T-helper 1 cell treated with Interleukin-12 subunit alpha and Interleukin-12 subunit beta and Interleukin-4 antibody, amounts not matched to agents 30 ng/mL and 1 ng/mL, for 36 hours (primary cell): ENCODE results near the gene CLDN24. TPM values are rescaled to one million over a fixed set of nuclear protein-coding genes. Genes with fewer than 3 reads are reported as not detected.
"Not testable (repeated sequence)": the region's sequence is repeated elsewhere in the genome, so short reads cannot be mapped to it uniquely, and the experiment has no call there.

Source experiments
- intact Hi-C: fragments of 100-400 bp; cut with micrococcal nuclease; formaldehyde crosslinking; loops from one replicate; pipeline ENCODE4 v1.15.1; 2024
- total RNA-seq: library from RNA; stranded (reverse); gene quantifications from 2 replicates; pipeline ENCODE4 v1.2.3, GENCODE V29; 2022

The CLDN24 gene
- total RNA-seq, 1 donor from 2014 or later = not detected

DNA sequence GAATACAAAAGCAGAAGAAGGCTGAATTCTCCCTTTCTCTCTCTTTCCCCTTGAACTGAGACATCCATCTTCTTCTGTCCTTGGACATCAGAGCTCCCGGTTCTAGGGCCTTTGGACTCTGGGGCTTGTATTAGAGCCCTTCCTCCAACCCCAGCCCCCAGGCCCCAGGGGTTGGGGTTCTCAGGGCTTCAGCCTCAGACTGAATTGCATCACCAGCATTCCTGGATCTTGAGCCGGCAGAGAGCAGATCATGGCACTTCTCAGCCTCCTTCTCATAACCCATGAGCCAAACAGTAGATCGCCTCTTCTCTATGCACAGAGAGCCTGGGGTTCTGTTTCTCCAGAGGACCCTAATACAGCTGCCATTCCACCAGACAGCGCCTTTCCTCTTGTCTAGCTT is 25.3 kb upstream of the CLDN24 start:
- intact Hi-C loops = no loop called here

DNA sequence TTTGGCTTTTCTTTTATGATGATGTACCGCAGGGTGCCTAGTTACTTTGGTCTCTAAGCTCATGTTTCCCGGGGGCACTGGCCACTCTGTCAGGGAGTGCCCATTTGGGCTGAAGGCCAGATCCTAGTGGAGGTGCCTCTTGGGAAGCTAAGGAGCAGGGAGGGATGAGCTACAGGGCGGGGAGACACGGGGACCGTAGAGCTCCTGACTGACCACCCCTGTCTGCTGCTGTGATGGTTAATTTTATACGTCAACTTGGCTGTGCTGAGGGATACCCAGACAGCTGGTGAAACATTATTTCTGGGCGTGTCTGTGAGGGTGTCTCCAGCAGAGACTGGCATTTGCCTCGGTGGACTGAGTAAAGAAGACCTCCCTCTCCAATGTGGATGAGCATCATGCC is 24.9 kb upstream of the CLDN24 start:
- intact Hi-C loops = no loop called here

DNA sequence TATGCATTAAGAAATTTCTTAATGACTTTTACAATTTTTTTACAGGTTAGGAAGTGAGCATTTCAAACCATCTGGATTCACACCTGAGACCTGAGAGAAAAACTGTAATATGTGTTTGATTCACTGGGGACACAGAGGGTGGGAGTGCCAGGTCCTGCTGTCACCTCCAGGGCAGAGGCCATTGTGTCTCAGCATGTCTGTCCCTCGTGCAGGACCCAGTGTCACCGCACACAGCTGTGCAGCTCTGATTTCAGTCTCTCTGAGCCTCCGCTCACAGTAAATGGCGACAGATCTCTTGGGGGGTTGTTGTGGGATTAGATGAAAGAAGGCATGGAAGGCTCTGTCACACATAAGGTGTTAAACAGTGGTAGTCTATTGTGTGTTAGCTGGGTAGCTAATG is 23.0 kb upstream of the CLDN24 start:
- intact Hi-C loops = no loop called here

DNA sequence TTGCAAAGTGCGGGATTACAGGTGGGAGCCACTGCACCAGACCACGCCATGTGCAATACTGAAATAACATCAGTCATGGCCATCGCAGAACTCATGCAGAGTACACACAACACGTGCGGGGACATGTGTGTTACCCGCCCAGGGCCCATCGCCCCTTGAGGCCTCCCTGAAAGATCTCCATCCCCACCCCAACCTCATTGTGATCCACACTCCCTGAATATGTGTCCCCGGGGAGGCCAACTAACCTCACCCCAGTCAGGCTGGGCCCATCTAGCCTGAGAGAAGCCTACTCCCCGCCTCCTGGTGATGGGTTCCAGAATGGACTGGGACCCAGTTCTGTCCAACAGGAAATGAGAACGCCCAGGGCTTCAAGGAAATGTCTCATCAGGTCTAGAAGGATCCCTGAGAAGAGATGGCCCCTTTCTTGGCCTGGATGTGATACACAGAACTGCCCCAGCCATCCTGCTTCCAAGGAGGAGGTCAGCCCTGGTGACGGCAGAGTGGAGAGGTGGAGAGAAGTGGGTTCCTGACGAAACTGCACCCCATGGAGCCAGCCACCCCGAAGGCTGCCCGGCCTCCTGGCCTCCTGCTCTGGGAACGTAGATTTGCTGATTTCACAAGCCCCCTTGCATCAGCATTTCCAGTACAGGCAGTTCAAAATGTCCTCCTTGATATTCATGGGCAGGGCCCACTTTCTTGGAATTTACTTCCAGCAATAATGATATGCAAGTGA is 22.5 kb upstream of the CLDN24 start:
- intact Hi-C loops = no loop called here

DNA sequence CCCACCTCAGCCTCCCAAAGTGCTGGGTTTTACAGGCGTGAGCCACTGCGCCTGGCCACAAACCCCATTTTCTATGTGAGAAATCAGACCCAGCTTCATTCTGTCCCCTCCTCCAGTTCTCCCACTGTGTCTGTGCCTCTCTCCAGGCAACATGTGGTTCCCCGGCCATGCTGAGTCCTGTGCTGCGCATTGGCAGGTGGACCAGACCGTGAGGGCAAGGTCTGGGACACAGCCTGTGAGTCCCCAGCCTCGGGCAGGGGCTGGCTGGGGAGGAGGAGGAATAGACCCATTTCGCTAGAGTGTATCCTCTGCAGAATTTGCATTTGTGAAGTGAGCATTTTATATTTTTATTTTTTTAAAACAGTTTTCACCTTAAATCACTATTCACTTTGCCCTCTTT is 21.5 kb upstream of the CLDN24 start:
- intact Hi-C loops = no loop called here

DNA sequence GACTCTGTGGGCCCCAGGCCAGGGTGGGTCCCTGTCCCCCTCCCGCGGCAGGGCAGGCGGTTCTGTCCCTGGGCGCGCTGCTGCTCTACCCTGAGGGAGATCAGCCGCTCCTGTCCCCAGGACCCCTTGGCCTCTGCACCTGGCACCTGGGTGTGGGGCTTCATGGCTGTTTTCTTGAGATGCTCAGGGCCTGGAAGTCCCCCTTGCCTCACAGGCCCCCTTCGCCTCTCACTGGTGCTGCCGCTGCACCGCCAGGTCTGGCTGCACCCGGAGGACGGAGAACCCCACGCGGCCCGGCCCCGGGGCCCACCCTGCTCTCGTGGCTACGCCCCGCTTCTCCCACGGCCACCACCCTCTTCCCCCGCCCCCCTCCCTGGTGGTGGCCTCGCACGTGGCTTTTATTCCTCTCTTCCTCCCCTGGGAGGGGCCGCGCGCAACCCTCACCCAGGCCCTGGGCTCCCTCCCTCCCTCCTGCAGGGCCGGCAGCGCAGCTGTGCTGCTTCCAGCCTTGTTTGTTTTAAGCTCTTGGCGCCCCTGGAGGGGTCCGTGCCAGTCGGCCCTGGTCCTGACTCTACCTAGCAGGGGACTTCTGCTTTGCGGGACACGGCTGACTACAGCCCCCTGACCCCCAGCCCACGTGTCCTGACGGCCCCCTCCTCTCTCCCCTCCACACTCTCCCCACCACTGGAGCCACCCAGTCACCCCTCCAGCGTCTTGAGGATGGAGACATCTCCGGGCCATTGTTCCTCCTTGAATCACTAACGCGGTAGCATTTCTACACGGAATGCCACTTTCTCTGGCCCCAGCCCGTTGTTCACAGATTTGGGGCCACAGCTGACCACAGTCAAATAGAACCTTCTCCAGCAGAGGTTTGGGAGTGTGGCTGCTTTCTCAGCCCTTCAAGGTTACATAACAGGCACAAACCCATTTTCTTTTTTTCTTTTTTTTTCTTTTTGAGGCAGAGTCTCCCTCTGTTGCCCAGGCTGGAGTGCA is 20.6 kb upstream of the CLDN24 start:
- intact Hi-C loops = no loop called here

DNA sequence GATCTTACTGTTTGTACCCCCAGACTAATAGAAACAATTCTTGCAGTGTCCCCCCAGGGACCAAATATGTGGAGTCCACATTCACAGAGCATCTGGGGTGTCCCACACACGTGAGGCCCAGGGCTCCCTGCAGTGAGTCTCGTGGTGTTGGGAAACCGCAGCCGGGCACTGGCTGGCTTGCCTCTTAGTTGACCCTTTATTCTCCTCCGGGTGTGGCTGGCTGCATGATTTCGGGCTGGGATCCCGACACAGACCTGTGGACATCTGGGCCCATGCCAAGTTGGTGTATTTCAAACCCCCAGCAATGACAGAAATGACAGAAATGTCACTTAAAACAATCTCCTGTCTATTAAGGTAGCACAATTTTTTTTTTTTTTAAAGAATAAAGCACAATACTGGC is 15.6 kb upstream of the CLDN24 start:
- intact Hi-C loops = no loop called here

DNA sequence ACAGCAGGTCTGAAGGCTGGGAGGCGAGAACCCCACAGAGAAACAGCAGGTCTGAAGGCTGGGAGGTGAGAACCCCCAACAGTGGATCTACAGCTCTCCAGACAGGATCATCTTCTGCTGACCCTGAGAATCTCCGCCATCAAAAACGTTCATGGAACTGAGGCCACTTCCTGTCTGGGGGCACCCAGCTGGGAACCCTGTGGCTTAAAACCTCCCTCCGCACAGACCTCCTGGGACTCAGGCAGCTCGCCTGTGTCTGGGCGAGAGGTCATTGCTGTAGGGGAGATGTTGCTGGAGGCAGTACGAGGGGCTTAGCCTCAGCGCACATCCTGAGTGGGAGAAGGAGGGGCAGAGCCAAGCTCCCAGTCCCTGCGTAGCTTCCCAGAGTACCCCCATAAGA is 15.1 kb upstream of the CLDN24 start:
- intact Hi-C loops = no loop called here

DNA sequence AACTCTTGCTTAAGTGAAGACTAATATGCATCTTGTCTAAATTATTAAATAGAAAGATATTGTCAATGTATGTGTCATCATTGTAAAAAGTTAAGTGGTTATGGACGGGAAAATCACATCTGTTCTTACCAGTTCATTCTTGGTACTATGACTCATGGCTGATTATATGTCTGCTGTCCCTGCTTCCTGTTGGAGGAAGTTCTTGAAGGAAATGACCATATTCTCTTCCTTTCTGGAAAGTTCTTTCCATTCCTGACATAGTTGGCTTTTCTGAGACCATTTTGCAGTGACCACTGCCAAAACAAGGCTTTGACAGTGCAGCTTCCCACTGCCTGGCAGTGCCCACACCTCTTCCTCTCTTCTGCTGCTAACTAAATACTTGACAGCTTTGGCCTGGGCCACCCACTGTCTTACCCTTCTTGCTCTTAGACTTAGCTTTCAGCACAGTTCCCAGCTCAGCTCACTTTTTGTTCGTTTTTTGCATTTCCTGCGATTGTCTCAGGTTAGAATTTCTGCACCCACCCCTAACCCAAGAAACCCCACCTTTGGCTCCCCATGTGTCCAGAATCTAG is 13.2 kb upstream of the CLDN24 start:
- intact Hi-C loops = no loop called here

DNA sequence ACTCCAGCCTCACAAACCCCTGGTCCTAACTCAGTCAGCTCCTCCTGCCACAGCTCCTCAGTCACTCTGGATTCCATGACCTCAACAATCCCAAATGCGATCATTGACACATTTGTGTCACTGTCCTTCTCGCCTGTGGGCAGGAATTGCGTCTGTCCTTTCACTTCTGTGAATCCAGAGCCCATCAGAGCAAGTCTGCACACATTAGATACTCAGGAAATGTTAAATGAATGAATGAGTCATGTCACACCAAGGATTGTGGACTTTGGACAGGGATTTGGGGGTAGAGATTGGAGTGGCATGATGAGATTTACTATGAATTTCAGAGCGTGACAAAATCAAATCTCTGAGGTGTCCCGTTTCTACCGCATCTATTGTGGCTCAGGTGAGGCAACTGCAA is 11.8 kb upstream of the CLDN24 start:
- intact Hi-C loops = no loop called here

DNA sequence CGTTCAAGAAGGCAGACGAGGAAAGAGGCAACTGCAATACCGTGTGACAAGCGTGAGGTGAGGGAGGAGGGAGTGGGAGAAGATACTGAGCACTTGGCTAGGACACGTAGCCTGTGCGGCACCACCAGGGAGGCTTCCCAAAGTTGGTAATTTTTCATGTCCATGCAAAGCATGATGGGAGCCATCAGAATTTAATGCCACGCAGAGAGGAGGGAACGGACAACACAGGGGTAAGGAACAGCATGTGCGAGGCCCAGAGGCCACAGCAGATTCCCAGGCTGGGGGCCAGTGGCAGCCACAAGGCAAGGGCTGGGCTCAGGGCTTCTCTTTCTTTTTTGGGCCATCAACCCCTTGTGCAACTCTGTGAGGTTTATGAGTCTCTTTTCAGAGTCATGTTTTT is 11.0 kb upstream of the CLDN24 start:
- intact Hi-C loops = no loop called here

DNA sequence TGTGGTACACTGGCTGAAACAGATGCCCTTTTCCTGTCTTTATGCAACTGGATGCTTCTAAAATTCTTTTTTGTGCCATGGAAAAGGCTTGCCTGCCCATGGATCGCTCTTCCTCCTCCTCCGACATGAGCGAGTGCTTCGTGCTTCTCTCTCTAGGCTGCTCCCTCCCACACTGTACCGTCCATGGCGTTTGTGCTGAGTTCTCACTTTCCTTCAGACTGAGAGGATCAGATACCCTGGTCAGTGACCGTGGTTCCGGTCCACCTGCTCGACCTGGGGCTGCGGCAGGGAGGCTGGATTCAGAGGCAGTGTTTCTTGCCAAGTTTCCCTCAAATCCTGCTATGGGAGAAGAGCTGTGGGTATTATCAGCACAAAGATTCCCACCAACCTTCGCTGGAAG is 10.2 kb upstream of the CLDN24 start:
- intact Hi-C loops = no loop called here

DNA sequence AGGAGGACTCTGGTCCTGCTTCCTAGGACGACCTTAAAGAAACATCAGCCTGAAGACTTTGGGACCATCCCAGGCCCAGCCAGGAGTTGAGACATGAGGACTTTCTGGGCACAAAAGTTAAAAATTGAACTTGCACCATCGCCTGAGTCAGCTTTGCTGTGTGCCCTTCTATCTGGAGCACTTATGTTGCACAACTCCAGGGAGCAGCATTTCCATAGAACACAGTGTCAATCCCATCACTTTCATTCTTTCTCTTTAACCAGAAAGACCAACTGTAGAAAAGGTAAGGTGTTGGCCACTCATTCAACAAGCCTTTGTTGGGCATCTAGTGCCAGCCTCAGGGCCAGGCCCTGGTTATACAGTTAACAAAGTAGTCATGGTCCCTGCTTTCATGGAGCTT is 8.6 kb upstream of the CLDN24 start:
- intact Hi-C loops = no loop called here

DNA sequence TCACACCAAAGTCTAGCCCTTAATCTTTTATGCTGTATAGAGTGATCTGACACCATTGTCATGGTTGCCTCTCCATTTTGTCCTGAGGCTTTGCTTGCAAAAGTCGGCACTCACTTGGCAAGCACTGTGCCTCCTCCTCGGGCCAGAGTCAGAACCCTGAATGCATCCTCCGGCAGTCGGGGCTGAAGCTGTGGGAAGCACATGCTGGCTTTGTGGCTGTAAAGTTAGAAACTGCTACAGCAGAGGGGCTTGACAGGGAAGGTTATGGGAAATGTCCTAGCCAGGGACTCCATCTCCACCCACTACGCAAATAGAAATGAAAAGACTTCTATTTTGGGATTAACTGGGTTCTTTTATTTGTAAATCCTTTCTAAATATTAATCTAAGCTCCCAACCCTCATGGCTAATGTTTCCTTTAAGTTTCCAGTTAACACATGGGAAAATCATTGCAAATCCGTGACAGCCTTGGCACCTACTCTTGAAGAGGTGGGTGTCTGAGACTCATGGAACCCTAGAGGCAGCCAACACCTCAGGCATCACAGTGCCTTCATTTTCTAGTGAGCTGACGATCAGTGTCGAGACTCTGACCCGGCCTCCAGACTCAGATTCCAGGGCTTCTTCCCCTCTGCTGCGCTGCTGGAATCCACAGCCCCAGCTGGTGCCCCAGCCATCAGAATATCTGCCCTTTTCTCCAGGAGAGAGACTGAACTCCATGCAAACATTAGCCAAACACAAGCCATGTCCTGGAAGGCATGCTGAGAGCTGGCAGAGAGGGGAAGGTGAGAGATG is 7.9 kb upstream of the CLDN24 start:
- intact Hi-C loops = no loop called here

DNA sequence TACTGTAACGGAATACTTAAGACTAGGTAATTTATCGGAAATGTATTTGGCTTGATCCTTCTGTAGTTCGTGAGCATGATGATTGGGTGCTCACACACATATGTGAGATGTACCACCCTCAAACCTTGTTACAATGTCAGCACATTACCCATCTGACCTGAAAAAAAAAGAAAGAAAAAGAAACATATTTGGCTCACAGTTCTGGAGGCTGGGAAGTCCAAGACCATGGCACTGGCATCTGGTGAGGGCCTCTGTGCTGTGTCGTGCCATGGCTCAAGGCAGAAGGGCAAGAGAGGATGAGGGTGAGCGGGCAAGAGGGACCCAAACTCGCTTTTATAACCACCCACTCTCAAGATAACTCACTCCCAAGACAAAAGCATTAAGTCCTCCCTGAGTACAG is 7.0 kb upstream of the CLDN24 start:
- intact Hi-C loops = no loop called here

DNA sequence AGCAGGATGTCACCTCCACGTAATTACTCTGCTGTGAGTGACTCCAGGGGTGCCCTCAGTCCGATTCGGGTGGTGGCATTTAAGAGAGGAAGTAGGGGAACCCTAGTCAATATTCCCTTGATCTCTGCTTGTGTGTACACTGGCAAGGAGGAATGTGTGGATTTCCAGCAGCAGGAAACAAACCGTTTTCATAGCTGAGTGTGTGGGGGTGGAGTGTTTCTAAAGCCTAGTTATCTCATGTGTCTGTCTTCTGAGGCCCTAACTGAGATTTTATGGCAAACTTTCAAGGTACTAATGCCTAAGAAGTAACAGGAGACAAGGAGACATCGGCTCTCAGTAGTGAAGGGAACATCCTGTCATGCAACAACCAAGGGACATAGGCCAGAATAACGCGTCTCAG is 6.6 kb upstream of the CLDN24 start:
- intact Hi-C loops = no loop called here

DNA sequence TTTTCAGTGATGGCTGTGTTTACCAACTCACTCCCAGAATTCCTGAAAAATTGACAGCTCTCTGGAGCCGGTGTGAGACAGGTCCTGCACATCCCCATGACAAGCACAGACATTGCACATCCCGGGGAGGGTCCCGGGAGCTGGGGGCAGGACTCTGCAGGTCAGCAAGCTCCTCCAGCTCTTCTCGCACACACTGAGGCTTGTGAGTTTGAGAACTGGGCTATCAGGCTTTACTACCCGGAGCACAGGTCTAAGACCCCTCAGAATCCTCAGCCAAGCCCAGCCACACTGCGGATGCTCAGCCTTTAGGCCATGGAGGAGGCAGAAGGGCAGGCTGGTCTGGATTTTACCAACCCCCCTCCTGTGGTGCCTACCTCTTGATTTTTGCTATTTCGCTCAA is 5.6 kb upstream of the CLDN24 start:
- intact Hi-C loops = no loop called here

DNA sequence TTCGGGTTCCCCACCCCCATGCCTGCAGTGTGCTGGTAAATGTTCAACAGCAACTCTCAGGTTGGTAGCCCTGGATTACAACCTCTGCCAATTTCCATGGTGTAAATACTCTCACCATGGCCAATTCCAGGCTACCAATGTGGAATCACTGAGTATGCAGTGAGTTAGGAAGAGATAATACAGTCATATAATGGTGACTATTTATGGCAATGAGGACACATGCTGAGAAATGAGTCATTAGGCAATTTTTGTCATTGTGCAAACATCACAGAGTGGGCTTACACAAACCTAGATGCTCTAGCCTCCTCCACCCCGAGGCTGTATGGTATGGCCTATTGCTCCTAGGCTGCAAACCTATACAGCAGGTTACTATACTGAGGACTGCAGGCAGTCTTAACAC is 4.6 kb upstream of the CLDN24 start:
- intact Hi-C loops = no loop called here

DNA sequence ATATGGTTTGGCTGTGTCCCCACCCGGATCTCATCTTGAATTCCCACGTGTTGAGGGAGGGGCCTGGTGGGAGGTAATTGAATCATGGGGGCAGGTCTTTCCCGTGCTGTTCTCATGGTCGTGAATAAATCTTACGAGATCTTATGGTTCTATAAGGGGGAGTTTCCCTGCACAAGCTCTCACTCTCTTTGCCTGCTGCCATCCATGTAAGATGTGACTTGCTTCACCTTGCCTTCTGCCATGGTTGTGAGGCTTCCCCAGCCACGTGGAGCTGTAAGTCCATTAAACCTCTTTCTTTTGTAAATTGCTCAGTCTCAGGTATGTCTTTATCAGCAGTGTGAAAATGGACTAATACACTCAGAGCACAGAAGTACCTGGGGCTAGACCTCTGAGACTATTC is 4.2 kb upstream of the CLDN24 start:
- intact Hi-C loops = not testable (repeated sequence)

DNA sequence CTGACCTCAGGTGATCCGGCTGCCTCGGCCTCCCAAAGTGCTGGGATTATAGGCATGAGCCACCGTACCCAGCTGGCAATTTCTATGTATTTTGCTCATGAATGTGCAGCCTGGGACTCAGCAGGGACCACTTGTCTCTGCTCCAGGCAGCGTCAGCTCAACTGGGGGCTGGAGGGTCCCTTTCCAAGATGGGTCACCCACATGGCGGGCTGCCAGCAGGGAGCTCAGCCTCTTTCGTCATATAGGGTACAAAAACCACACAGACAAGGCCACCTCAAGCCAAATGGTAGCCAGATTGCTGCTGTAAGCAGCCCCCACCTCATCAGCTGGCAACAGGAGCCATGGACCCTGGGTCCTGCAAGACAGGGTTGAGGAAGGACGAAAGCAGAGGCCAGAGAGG is 2.4 kb upstream of the CLDN24 start:
- intact Hi-C loops = loop anchor here (5.0 kb wide), 1 partner anchor 73 kb away; no protein-coding TSS in a partner anchor

DNA sequence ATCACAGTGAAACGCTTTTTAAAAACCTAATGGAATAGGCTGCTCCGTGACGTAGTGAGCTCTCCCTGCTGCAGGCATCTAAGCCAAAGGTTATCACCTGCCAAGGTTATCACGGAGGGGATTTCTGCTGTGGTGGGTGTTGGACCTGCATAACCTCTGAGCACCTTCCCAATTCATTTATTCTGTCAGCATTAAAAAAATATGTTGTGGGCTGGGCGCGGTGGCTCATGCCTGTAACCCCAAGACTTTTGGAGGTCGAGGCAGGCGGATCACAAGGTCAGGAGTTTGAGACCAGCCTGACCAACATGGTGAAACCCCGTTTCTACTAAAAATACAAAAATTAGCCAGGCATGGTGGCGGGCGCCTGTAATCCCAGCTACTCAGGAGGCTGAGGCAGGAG is 1.8 kb upstream of the CLDN24 start:
- intact Hi-C loops = loop anchor here (5.0 kb wide), 1 partner anchor 73 kb away; no protein-coding TSS in a partner anchor
